Adipocyte (in vitro differentiated cells): ENCODE results near the gene GJA4.

Experiments used
- DNase-seq: peaks from one replicate; pipeline ENCODE4 v3.0.0-alpha.2; 2015; ENCODE audit warnings: low read depth
- H3K27me3 ChIP-seq: replicated peaks from 2 replicates; pipeline ENCODE4 v1.7.0; 2013; ENCODE audit warnings: mild to moderate bottlenecking, low read length, moderate library complexity; ENCODE audit not compliant: control insufficient read depth, insufficient read depth
- H3K36me3 ChIP-seq: 2 replicates; pipeline ENCODE4 v1.7.0; 2013; ENCODE audit warnings: low read length, mild to moderate bottlenecking, moderate library complexity; ENCODE audit not compliant: control insufficient read depth, insufficient read depth, severe bottlenecking
- H3K4me1 ChIP-seq: 2 replicates; pipeline ENCODE4 v1.7.0; 2013; ENCODE audit warnings: mild to moderate bottlenecking, low read length, moderate library complexity; ENCODE audit not compliant: control insufficient read depth, insufficient read depth
- H3K4me3 ChIP-seq: 2 replicates; pipeline ENCODE4 v1.7.0; 2013; ENCODE audit warnings: mild to moderate bottlenecking, low read length, moderate library complexity
- H3K9ac ChIP-seq: 2 replicates; pipeline ENCODE4 v1.7.0; 2013; ENCODE audit warnings: mild to moderate bottlenecking, low read length, moderate library complexity
- H3K9me3 ChIP-seq: 2 replicates; pipeline ENCODE4 v1.7.0; 2013; ENCODE audit warnings: mild to moderate bottlenecking, low read length, moderate library complexity; ENCODE audit not compliant: control insufficient read depth

The GJA4 gene

GRCh38 chr1:34843392-34844251, 50.8 kb downstream of the GJA4 start:
- DNase-seq: no peak
- Histone ChIP-seq H3K9me3 (no peaks in the 10 kb centered on the region), H3K36me3 (peaks cover 7% of the 10 kb centered on the region), H3K4me1 (no peaks in the 10 kb centered on the region), H3K27me3 (no peaks in the 10 kb centered on the region), H3K4me3 (no peak overlapping the region), H3K9ac (no peak overlapping the region)

GRCh38 chr1:34844252-34844634, 51.4 kb downstream of the GJA4 start:
- Histone ChIP-seq H3K9me3 (no peaks in the 10 kb centered on the region), H3K36me3 (peaks cover 11% of the 10 kb centered on the region), H3K9ac (no peak overlapping the region), H3K4me1 (no peaks in the 10 kb centered on the region), H3K27me3 (no peaks in the 10 kb centered on the region), H3K4me3 (no peak overlapping the region)
- no peak for DNase-seq
